Stimulated activated effector memory CD8-positive, alpha-beta T cell treated with anti-CD3 and anti-CD28 coated beads, Interleukin-12 subunit alpha, Interleukin-12 subunit beta, amount 100 ng/mL, for 72 hours (primary cell): ENCODE results near the gene PCID2.

Source experiments
- ATAC-seq: fragments of 150-1000 bp; cut with Tn5 transposase; 2 replicates; pipeline ENCODE4 v1.10.0; 2021
- DNase-seq, 2 donors: peaks; one replicate each; pipeline ENCODE4 v3.0.0; 2021 to 2022; ENCODE audit warnings: low spot score in 2 of 2
- H3K27ac Mint-ChIP-seq: one replicate; pipeline ENCODE4 v1.8.0; 2022; ENCODE audit warnings: mild to moderate bottlenecking, mixed read lengths
- H3K36me3 Mint-ChIP-seq: one replicate; pipeline ENCODE4 v1.8.0; 2022; ENCODE audit warnings: mild to moderate bottlenecking, mixed read lengths
- H3K4me1 Mint-ChIP-seq: one replicate; pipeline ENCODE4 v1.8.0; 2022; ENCODE audit warnings: mixed read lengths
- H3K4me3 Mint-ChIP-seq: one replicate; pipeline ENCODE4 v1.8.0; 2022; ENCODE audit warnings: mild to moderate bottlenecking, mixed read lengths
- H3K9me3 Mint-ChIP-seq: one replicate; pipeline ENCODE4 v1.8.0; 2022; ENCODE audit warnings: mixed read lengths

Gene PCID2

GRCh38 chr13:113229161-113229560 is 20.7 kb upstream of the PCID2 start:
- H3K36me3 Mint-ChIP-seq: peaks cover 79% of the 10 kb centered on the region
- ATAC-seq (no peak), DNase-seq (no peak)
- no peaks in the 10 kb centered on the region for H3K9me3 Mint-ChIP-seq
- no peak overlapping the region for H3K4me3 Mint-ChIP-seq
- no peak overlapping the region for H3K27ac Mint-ChIP-seq
- H3K4me1 Mint-ChIP-seq: peaks cover 18% of the 10 kb centered on the region

GRCh38 chr13:113226873-113227450 is 18.5 kb upstream of the PCID2 start:
- ATAC-seq (no peak), DNase-seq (no peak)
- peak overlapping the region; percentile 62 for H3K27ac Mint-ChIP-seq
- H3K4me1 Mint-ChIP-seq: peaks cover 29% of the 10 kb centered on the region
- no peak overlapping the region for H3K4me3 Mint-ChIP-seq
- H3K36me3 Mint-ChIP-seq: peaks cover 89% of the 10 kb centered on the region
- H3K9me3 Mint-ChIP-seq: no peaks in the 10 kb centered on the region

GRCh38 chr13:113225515-113225914 is 17.0 kb upstream of the PCID2 start:
- Mint-ChIP-seq H3K9me3 (no peaks in the 10 kb centered on the region), H3K4me3 (no peak overlapping the region), H3K27ac (peak overlapping the region; percentile 62), H3K4me1 (peaks cover 33% of the 10 kb centered on the region), H3K36me3 (peaks cover 97% of the 10 kb centered on the region)
- DNase-seq (no peak), ATAC-seq (no peak)

GRCh38 chr13:113224486-113224885 is 16.0 kb upstream of the PCID2 start:
- Mint-ChIP-seq H3K4me3 (no peak overlapping the region), H3K27ac (no peak overlapping the region), H3K9me3 (no peaks in the 10 kb centered on the region), H3K36me3 (peaks cover 97% of the 10 kb centered on the region), H3K4me1 (peaks cover 42% of the 10 kb centered on the region)
- DNase-seq: no peak
- ATAC-seq: no peak

DNA sequence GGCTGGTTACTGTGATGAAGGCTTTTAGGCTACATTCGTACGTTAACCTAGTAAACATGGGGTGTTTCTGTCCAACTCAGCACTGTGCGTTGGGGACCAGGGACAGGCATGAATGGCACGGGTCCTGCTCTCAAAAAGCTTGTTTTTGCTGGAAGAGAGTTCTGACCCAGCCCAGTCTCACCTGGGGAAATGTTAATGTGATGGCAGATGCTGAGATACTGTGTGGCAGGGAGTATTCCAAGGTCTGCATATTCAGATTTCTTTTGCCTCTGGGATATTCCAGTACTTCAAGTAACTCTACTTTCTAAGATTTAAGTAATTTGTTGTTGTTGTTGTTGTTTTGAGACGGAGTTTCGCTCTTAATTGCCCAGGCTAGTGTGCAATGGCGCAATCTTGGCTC is 14.6 kb upstream of the PCID2 start:
- no peak for ATAC-seq
- H3K27ac Mint-ChIP-seq: no peak overlapping the region
- H3K4me1 Mint-ChIP-seq: peaks cover 45% of the 10 kb centered on the region
- DNase-seq: no peak
- H3K9me3 Mint-ChIP-seq: no peaks in the 10 kb centered on the region
- H3K4me3 Mint-ChIP-seq: no peak overlapping the region
- H3K36me3 Mint-ChIP-seq: peaks cover 96% of the 10 kb centered on the region

GRCh38 chr13:113220877-113221276 is 12.4 kb upstream of the PCID2 start:
- H3K36me3 Mint-ChIP-seq: peaks cover 81% of the 10 kb centered on the region
- H3K9me3 Mint-ChIP-seq: no peaks in the 10 kb centered on the region
- ATAC-seq (no peak), DNase-seq (no peak)
- H3K27ac Mint-ChIP-seq: peak overlapping the region; percentile 71
- peaks cover 34% of the 10 kb centered on the region for H3K4me1 Mint-ChIP-seq
- H3K4me3 Mint-ChIP-seq: no peak overlapping the region

DNA sequence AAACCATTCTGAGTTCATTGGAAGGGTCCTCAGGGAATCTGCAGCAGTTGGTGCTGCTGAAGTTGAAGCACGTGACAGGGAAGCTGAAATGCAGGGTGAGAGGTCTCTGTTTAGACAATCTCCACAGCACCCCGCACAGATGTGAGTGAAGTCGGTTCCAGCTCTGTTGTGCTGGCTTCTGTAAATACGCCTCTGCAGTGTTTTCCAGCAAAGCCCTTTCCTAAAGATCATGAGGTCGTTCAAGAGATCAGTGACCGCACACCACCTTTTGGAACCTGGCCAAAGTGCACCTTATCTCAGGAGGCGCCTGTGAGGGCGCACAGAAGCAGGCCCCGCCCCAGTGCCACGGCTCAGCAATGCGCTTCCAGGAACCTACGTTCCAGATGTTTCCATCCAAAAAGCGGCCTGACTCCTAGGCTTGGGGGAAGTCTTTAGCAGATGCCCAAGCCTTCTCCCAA is 11.7 kb upstream of the PCID2 start:
- ATAC-seq: no peak
- no peak for DNase-seq
- Mint-ChIP-seq H3K4me1 (peaks cover 34% of the 10 kb centered on the region), H3K9me3 (no peaks in the 10 kb centered on the region), H3K27ac (peak overlapping the region; percentile 71), H3K4me3 (no peak overlapping the region), H3K36me3 (peaks cover 74% of the 10 kb centered on the region)

DNA sequence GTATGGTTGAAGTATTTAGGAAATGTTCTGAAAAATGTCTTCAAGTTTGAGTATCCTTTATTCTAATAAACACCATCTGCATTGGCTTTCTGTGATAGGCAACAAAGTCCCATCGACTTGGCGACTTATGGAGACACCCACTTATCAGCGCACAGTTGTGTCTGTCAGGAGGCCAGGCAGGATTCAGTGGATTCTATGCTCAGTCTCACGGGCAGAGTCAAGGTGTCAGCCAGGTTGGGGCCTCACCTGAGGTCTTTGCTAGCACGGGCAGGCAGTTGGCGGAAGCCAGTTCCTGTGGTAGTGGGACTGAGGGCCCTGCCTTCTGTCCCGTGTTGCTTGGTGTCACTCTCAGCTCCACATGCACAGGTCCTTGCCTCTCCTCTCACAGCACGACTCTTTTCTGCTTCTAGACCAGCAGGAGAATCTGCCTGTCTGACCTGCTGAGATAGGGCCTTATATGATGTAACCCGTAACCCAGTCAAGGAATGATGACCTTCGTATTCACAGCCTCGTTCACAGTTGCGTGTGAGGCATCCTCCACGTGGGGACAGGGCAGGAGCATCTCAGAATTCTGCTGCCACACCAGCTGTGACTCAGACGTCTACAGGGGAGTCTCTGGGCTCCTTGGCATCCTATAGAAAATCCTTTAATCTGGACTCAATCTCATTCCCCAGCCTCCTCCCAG is 10.9 kb upstream of the PCID2 start:
- H3K27ac Mint-ChIP-seq: peak overlapping the region; percentile 71
- H3K9me3 Mint-ChIP-seq: no peaks in the 10 kb centered on the region
- DNase-seq: no peak

DNA sequence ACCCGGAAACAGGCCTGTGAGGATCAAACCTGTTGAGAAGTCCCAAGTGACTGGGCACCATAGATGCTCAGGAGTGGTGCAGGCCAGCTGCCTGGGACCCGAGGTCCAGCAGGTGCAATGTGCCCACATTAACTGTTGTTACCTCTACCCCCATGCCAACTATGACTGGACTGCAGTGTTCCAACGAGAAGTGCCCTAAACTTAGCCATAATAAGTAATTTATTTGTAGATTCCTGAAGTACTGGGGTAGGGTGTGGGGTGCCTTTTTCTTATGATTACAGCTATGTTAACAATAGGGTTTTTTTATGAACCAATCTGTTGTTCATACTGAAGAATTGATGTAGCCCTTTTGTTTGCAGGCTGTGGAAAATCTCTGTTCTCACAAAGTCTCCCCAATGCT is 10.1 kb upstream of the PCID2 start:
- no peak for DNase-seq
- Mint-ChIP-seq H3K4me3 (no peak overlapping the region), H3K9me3 (no peaks in the 10 kb centered on the region), H3K27ac (peak overlapping the region; percentile 37), H3K4me1 (peaks cover 34% of the 10 kb centered on the region), H3K36me3 (peaks cover 58% of the 10 kb centered on the region)
- no peak for ATAC-seq

More for the DNA sequence above, 10.9 kb upstream of the PCID2 start:
- Mint-ChIP-seq H3K36me3 (peaks cover 66% of the 10 kb centered on the region), H3K4me3 (no peak overlapping the region), H3K4me1 (peaks cover 34% of the 10 kb centered on the region)
- ATAC-seq: no peak

DNA sequence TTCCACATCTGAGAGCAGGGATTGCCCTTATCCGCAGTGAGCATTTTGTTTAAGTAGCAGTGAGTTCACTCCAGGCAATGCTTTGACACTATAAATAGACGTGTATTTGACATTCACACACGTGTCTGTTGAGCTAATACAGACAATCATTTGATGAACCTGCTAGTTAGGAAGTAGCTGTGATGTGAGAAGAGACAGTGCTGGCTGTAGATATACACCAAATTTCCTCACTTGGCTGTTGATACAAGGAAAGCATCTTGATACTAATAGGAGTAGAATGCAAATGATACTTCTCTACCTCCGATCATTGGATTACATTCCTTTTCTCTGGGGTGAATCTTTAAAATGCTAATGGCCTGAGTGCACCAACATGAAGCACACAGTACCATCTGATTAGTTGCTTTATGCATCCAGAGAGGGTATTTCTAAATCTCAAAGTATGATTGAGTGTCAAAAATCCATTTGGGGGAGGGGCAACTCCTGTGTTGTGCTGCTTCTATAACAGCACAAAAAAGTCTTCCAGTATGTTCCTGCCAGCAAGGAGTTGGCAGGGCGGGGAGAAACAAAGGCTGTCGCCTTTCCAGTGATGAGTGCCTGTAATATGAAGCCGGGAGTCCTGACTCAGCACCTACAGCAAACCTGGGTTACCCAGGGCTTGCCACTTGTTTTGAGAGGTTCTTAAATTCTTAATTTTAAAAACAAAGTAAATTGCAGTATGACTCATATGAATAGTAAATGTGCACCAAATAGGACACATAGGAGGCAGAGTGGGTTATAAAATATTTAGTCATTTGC is 8.0 kb upstream of the PCID2 start:
- peaks cover 52% of the 10 kb centered on the region for H3K36me3 Mint-ChIP-seq
- peaks cover 28% of the 10 kb centered on the region for H3K4me1 Mint-ChIP-seq
- DNase-seq (no peak), ATAC-seq (peak; percentile 59)
- H3K27ac Mint-ChIP-seq: no peak overlapping the region
- H3K9me3 Mint-ChIP-seq: no peaks in the 10 kb centered on the region
- H3K4me3 Mint-ChIP-seq: no peak overlapping the region

GRCh38 chr13:113211774-113212173 is 3.3 kb upstream of the PCID2 start:
- Mint-ChIP-seq H3K9me3 (no peaks in the 10 kb centered on the region), H3K27ac (no peak overlapping the region), H3K36me3 (peaks cover 26% of the 10 kb centered on the region), H3K4me1 (peaks cover 27% of the 10 kb centered on the region), H3K4me3 (peak overlapping the region; percentile 64)
- ATAC-seq (no peak), DNase-seq (no peak)

- DNase-seq (no peak), ATAC-seq (no peak)
- no peak overlapping the region for H3K27ac Mint-ChIP-seq
- H3K9me3 Mint-ChIP-seq: no peaks in the 10 kb centered on the region
- H3K36me3 Mint-ChIP-seq: peaks cover 35% of the 10 kb centered on the region
- peaks cover 37% of the 10 kb centered on the region for H3K4me1 Mint-ChIP-seq
- peak overlapping the region; percentile 64 for H3K4me3 Mint-ChIP-seq
Measured at GRCh38 chr13:113210833-113211232, 2.4 kb upstream of the PCID2 start.

- H3K4me1 Mint-ChIP-seq: peaks cover 46% of the 10 kb centered on the region
- peak overlapping the region; percentile 17 for H3K27ac Mint-ChIP-seq
Measured at GRCh38 chr13:113209759-113210421, 1.4 kb upstream of the PCID2 start.

DNA sequence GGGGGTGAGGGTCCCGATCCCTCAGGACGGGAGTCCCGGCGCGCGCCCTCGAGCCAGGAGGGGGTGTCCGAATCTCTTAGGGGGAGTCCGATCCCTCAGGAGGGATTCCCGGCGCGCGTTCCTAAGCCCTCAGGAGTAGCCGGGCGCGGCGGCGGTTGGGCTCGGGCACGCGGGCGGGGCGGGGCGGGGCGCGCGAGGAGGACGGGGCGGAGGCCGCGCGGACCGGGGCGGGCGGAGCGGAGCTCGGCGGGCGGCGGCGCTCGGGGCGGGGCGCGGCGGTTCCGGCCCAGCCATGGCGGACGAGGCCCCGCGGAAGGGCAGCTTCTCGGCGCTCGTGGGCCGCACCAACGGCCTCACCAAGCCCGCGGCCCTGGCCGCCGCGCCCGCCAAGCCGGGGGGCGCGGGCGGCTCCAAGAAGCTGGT is 878 bp upstream of the PCID2 start, which contains the start of gene CUL4A:
CUL4A (plus strand) TSS at position 278 of the 423 bp plus-strand sequence; CDS start at position 293, 15 bp downstream.
- H3K27ac Mint-ChIP-seq: peak within 1 kb of the TSS; percentile 72
- H3K36me3 Mint-ChIP-seq: peaks cover 45% of the 10 kb centered on the region
- H3K4me1 Mint-ChIP-seq: peaks cover 51% of the 10 kb centered on the region
- peak; percentile 53 to 66 for DNase-seq
- H3K9me3 Mint-ChIP-seq: no peaks in the 10 kb centered on the region
- ATAC-seq: peak; percentile 70
- H3K4me3 Mint-ChIP-seq: peak within 1 kb of the TSS; percentile 88

More at GRCh38 chr13:113209759-113210421, 1.4 kb upstream of the PCID2 start:
- H3K4me3 Mint-ChIP-seq: peak overlapping the region; percentile 64
- peaks cover 44% of the 10 kb centered on the region for H3K36me3 Mint-ChIP-seq
- ATAC-seq: peak; percentile 52
- DNase-seq: peak; percentile 52 to 81
- H3K9me3 Mint-ChIP-seq: no peaks in the 10 kb centered on the region

GRCh38 chr13:113207890-113208420 is 514 bp downstream of the PCID2 start:
- no peak for DNase-seq
- Mint-ChIP-seq H3K36me3 (peaks cover 46% of the 10 kb centered on the region), H3K4me1 (peaks cover 65% of the 10 kb centered on the region)

More at GRCh38 chr13:113207890-113208420, 514 bp downstream of the PCID2 start:
- Mint-ChIP-seq H3K9me3 (no peaks in the 10 kb centered on the region), H3K4me3 (peak overlapping the region; percentile 88), H3K27ac (peak overlapping the region; percentile 72)
- ATAC-seq: peak; percentile 24
